Right lung (tissue), 5 donors: ENCODE data around the gene IFT43. TPM values are rescaled to one million over a fixed set of nuclear protein-coding genes. Genes with fewer than 3 reads are reported as not detected.
A peak's percentile ranks its signal among the peaks of the same experiment; 100 is the strongest.

Source experiments
- DNase-seq, 2 donors: peaks; one replicate each; pipeline ENCODE4 v3.0.0-alpha.2; 2013
- polyA plus RNA-seq, 5 donors: library from polyadenylated mRNA; unstranded; fragments of 120-200 nt; gene quantifications; one replicate each; pipeline versions ENCODE4 v1.2.1 to v1.2.3, GENCODE V29; 2013; ENCODE audit warnings: inconsistent platforms in 1 of 5, low replicate concordance in 1 of 5; ENCODE audit not compliant: insufficient read length in 5 of 5, insufficient read depth in 1 of 5

The IFT43 gene
- polyA plus RNA-seq, 5 donors = 38.0 to 51.5 (median 42.8) TPM

- no peak for DNase-seq
Observed at GRCh38 chr14:76104802-76105355, 119.3 kb downstream of the IFT43 start.

- no peak for DNase-seq
Observed at GRCh38 chr14:76106188-76106587, 120.6 kb downstream of the IFT43 start.

- DNase-seq = no peak
Observed at GRCh38 chr14:76109087-76109880, 123.7 kb downstream of the IFT43 start.

GRCh38 chr14:76112889-76113624 is 127.5 kb downstream of the IFT43 start:
- no peak for DNase-seq

GRCh38 chr14:76113691-76114090 is 128.1 kb downstream of the IFT43 start:
- DNase-seq = no peak

GRCh38 chr14:76115010-76115422 is 129.5 kb downstream of the IFT43 start:
- DNase-seq = no peak

GRCh38 chr14:76117789-76118484 is 132.4 kb downstream of the IFT43 start:
- no peak for DNase-seq

GRCh38 chr14:76118594-76118993 is 133.0 kb downstream of the IFT43 start:
- no peak for DNase-seq

GRCh38 chr14:76121089-76121748 is 135.7 kb downstream of the IFT43 start:
- DNase-seq = no peak

GRCh38 chr14:76123426-76124225 is 138.1 kb downstream of the IFT43 start:
- no peak for DNase-seq

- no peak for DNase-seq
Observed at GRCh38 chr14:76125511-76125910, 139.9 kb downstream of the IFT43 start.

GRCh38 chr14:76126076-76126475 is 140.5 kb downstream of the IFT43 start:
- DNase-seq = no peak

- DNase-seq = no peak
Observed at GRCh38 chr14:76129851-76130576, 144.5 kb downstream of the IFT43 start.

GRCh38 chr14:76131071-76131965 is 145.8 kb downstream of the IFT43 start:
- DNase-seq = no peak

GRCh38 chr14:76133103-76133502 is 147.5 kb downstream of the IFT43 start:
- peak in 1 of 2 donors; percentile 36 for DNase-seq
